MCF 10A (cell line): ENCODE data around the gene C4orf54. TPM values are rescaled to one million over a fixed set of nuclear protein-coding genes. Genes with fewer than 3 reads are reported as not detected.

Experiments used
- total RNA-seq: library from RNA; stranded (reverse); gene quantifications from 2 replicates; pipeline ENCODE4 v1.2.3, GENCODE V29; 2022

Gene C4orf54
- total RNA-seq, 1 experiment from 2014 or later, result not detected

Other genes with a start within 250 kb of the C4orf54 start
- not detected in 2 replicates for gene ADH7, start 222.5 kb downstream of the C4orf54 start, total RNA-seq
- gene C4orf17, start 146.8 kb downstream of the C4orf54 start, total RNA-seq, result not detected in 2 replicates
- 17.7 and 19.1 TPM in 2 replicates for gene TRMT10A, start 93.8 kb downstream of the C4orf54 start, total RNA-seq
- gene MTTP, start 83.0 kb downstream of the C4orf54 start, total RNA-seq, result 0.27 and 0.51 TPM in 2 replicates
- 17.6 and 24.7 TPM in 2 replicates for gene DAPP1, start 159.0 kb upstream of the C4orf54 start, total RNA-seq
- gene LAMTOR3, start 236.6 kb upstream of the C4orf54 start, total RNA-seq, result 33.5 and 35.9 TPM in 2 replicates